Hepatocyte (in vitro differentiated cells): ENCODE data around the gene SUMO4. TPM values are rescaled to one million over a fixed set of nuclear protein-coding genes. Genes with fewer than 3 reads are reported as not detected.

Experiments
- DNase-seq: peaks from one replicate; pipeline ENCODE4 v3.0.0-alpha.2; 2016; ENCODE audit warnings: low spot score
- H2AFZ ChIP-seq: fragments of 200-600 bp; sonication (generic); 2 replicates; pipeline ENCODE4 v1.6.0; 2016; ENCODE audit warnings: antibody characterized with exemption, mild to moderate bottlenecking
- H3K27ac ChIP-seq: fragments of 200-600 bp; sonication (generic); 2 replicates; pipeline ENCODE4 v1.5.1; 2016; ENCODE audit warnings: mild to moderate bottlenecking
- H3K27me3 ChIP-seq: fragments of 200-600 bp; sonication (generic); 2 replicates; pipeline ENCODE4 v1.6.1; 2016
- H3K36me3 ChIP-seq: fragments of 200-600 bp; sonication (generic); replicated peaks from 2 replicates; pipeline ENCODE4 v1.5.1; 2016; ENCODE audit warnings: low read depth; ENCODE audit not compliant: insufficient read depth
- H3K4me1 ChIP-seq: fragments of 200-600 bp; sonication (generic); 2 replicates; pipeline ENCODE4 v1.5.1; 2016; ENCODE audit warnings: mild to moderate bottlenecking, moderate library complexity; ENCODE audit not compliant: insufficient read depth
- H3K4me2 ChIP-seq: fragments of 200-600 bp; sonication (generic); 2 replicates; pipeline ENCODE4 v1.6.0; 2016
- H3K4me3 ChIP-seq: fragments of 200-600 bp; sonication (generic); 2 replicates; pipeline ENCODE4 v1.5.1; 2016; ENCODE audit warnings: mild to moderate bottlenecking
- H3K79me2 ChIP-seq: fragments of 200-600 bp; sonication (generic); 2 replicates; pipeline ENCODE4 v1.6.0; 2017; ENCODE audit warnings: mild to moderate bottlenecking
- H3K9me2 ChIP-seq: fragments of 200-600 bp; sonication (generic); replicated peaks from 2 replicates; pipeline ENCODE4 v1.6.0; 2017; ENCODE audit warnings: mild to moderate bottlenecking; ENCODE audit not compliant: insufficient read depth
- H3K9me3 ChIP-seq: fragments of 200-600 bp; sonication (generic); 2 replicates; pipeline ENCODE4 v1.5.1; 2016; ENCODE audit warnings: low read depth, mild to moderate bottlenecking
- H4K20me1 ChIP-seq: fragments of 200-600 bp; sonication (generic); 2 replicates; pipeline ENCODE4 v1.6.0; 2016; ENCODE audit warnings: mild to moderate bottlenecking; ENCODE audit not compliant: insufficient read depth, poor library complexity, severe bottlenecking
- CTCF ChIP-seq: fragments of 200-600 bp; sonication (generic); IDR thresholded peaks from 2 replicates; pipeline ENCODE4 v1.5.1; 2016; ENCODE audit warnings: antibody characterized with exemption, mild to moderate bottlenecking; ENCODE audit not compliant: poor library complexity
- EZH2 ChIP-seq: fragments of 200-600 bp; sonication (generic); IDR thresholded peaks from 2 replicates; pipeline ENCODE4 v1.6.1; 2016; ENCODE audit warnings: antibody characterized with exemption, mild to moderate bottlenecking, borderline replicate concordance
- EZH2phosphoT487 ChIP-seq: fragments of 200-600 bp; sonication (generic); IDR thresholded peaks from one replicate; pipeline ENCODE4 v1.6.1; 2018; ENCODE audit warnings: antibody characterized with exemption, mild to moderate bottlenecking, low read depth, moderate library complexity; ENCODE audit not compliant: unreplicated experiment, severe bottlenecking
- WGBS: methylation state at CpG from one replicate; pipeline ENCODE4 v1.1.6; 2016; ENCODE audit warnings: low lambda C conversion rate; ENCODE audit errors: missing lambda C conversion rate; 5-methylcytosine and 5-hydroxymethylcytosine counted together
- polyA plus RNA-seq: library from polyadenylated mRNA; unstranded; fragments of >200 nt; fragmentation: Nextera tagmentation; extraction: Ambion mirVana; gene quantifications from 2 replicates; pipeline ENCODE4 v1.2.1, GENCODE V29; 2016
- total RNA-seq: library from RNA; depleted of rRNA; stranded (reverse); fragments of >200 nt; gene quantifications from 2 replicates; pipeline ENCODE4 v1.2.3, GENCODE V29; 2014

SUMO4 gene
- total and polyA plus RNA-seq, 2 experiments from 2014 or later: 0.36 to 2.6 TPM

GRCh38 chr6:149445573-149445972 is 45.5 kb downstream of the SUMO4 start:
- no peak overlapping the region for H3K4me2 ChIP-seq
- H2AFZ ChIP-seq: no peak overlapping the region
- TF ChIP-seq EZH2phosphoT487: no peak
- TF ChIP-seq CTCF: no peak
- no peak for TF ChIP-seq EZH2
- no peaks in the 10 kb centered on the region for H3K9me2 ChIP-seq
- peaks cover 14% of the 10 kb centered on the region for H3K4me1 ChIP-seq
- DNase-seq: no peak
- no peak overlapping the region for H3K4me3 ChIP-seq
- no peaks in the 10 kb centered on the region for H3K36me3 ChIP-seq
- H3K27ac ChIP-seq: no peak overlapping the region
- no peaks in the 10 kb centered on the region for H3K79me2 ChIP-seq
- H4K20me1 ChIP-seq: no peaks in the 10 kb centered on the region
- H3K9me3 ChIP-seq: no peaks in the 10 kb centered on the region
- no peaks in the 10 kb centered on the region for H3K27me3 ChIP-seq
- 95% methylated on average over 7 of the region's 7 CpGs for WGBS

GRCh38 chr6:149446791-149447376 is 46.8 kb downstream of the SUMO4 start:
- no peak overlapping the region for H3K27ac ChIP-seq
- H3K79me2 ChIP-seq: no peaks in the 10 kb centered on the region
- no peak overlapping the region for H3K4me3 ChIP-seq
- no peaks in the 10 kb centered on the region for H4K20me1 ChIP-seq
- H3K9me2 ChIP-seq: no peaks in the 10 kb centered on the region
- WGBS: 88% methylated on average over 5 of the region's 5 CpGs
- H3K36me3 ChIP-seq: no peaks in the 10 kb centered on the region
- TF ChIP-seq EZH2phosphoT487: no peak
- H2AFZ ChIP-seq: no peak overlapping the region
- no peak overlapping the region for H3K4me2 ChIP-seq
- H3K4me1 ChIP-seq: peaks cover 12% of the 10 kb centered on the region
- H3K27me3 ChIP-seq: no peaks in the 10 kb centered on the region
- no peak for DNase-seq
- H3K9me3 ChIP-seq: no peaks in the 10 kb centered on the region

- H3K4me2 ChIP-seq: no peak overlapping the region
- TF ChIP-seq EZH2: no peak
- TF ChIP-seq CTCF: no peak
- TF ChIP-seq EZH2phosphoT487: no peak
- no peaks in the 10 kb centered on the region for H3K79me2 ChIP-seq
- H2AFZ ChIP-seq: no peak overlapping the region
- no peak for DNase-seq
- no peaks in the 10 kb centered on the region for H4K20me1 ChIP-seq
- H3K9me2 ChIP-seq: no peaks in the 10 kb centered on the region
- WGBS: 93% methylated on average over 5 of the region's 5 CpGs
- H3K27ac ChIP-seq: no peak overlapping the region
- no peak overlapping the region for H3K4me3 ChIP-seq
- no peaks in the 10 kb centered on the region for H3K36me3 ChIP-seq
- H3K4me1 ChIP-seq: peaks cover 18% of the 10 kb centered on the region
- H3K27me3 ChIP-seq: no peaks in the 10 kb centered on the region
- no peaks in the 10 kb centered on the region for H3K9me3 ChIP-seq
These were observed 48.9 kb downstream of the SUMO4 start for GRCh38 chr6:149448821-149449453.

GRCh38 chr6:149449831-149450678 is 50.0 kb downstream of the SUMO4 start:
- Histone ChIP-seq H3K4me3 (no peak overlapping the region), H3K9me2 (no peaks in the 10 kb centered on the region), H4K20me1 (no peaks in the 10 kb centered on the region), H3K4me1 (peaks cover 27% of the 10 kb centered on the region), H3K4me2 (peak overlapping the region; percentile 97), H3K9me3 (no peaks in the 10 kb centered on the region), H3K27ac (no peak overlapping the region), H2AFZ (peak overlapping the region; percentile 88), H3K27me3 (no peaks in the 10 kb centered on the region), H3K79me2 (no peaks in the 10 kb centered on the region), H3K36me3 (no peaks in the 10 kb centered on the region)
- WGBS: 91% methylated on average over 14 of the region's 14 CpGs
- TF ChIP-seq EZH2phosphoT487 (no peak), CTCF (no peak), EZH2 (no peak)
- no peak for DNase-seq
